CD4-positive, alpha-beta T cell treated with Interleukin-4 for 4 hours (primary cell): ENCODE results near the gene SORBS2.
"Not testable (repeated sequence)": the region's sequence is repeated elsewhere in the genome, so short reads cannot be mapped to it uniquely, and the experiment has no call there.

ENCODE experiments used
- DNase-seq: peaks from one replicate; pipeline ENCODE4 v3.0.0-alpha.2; 2020

The SORBS2 gene

DNA sequence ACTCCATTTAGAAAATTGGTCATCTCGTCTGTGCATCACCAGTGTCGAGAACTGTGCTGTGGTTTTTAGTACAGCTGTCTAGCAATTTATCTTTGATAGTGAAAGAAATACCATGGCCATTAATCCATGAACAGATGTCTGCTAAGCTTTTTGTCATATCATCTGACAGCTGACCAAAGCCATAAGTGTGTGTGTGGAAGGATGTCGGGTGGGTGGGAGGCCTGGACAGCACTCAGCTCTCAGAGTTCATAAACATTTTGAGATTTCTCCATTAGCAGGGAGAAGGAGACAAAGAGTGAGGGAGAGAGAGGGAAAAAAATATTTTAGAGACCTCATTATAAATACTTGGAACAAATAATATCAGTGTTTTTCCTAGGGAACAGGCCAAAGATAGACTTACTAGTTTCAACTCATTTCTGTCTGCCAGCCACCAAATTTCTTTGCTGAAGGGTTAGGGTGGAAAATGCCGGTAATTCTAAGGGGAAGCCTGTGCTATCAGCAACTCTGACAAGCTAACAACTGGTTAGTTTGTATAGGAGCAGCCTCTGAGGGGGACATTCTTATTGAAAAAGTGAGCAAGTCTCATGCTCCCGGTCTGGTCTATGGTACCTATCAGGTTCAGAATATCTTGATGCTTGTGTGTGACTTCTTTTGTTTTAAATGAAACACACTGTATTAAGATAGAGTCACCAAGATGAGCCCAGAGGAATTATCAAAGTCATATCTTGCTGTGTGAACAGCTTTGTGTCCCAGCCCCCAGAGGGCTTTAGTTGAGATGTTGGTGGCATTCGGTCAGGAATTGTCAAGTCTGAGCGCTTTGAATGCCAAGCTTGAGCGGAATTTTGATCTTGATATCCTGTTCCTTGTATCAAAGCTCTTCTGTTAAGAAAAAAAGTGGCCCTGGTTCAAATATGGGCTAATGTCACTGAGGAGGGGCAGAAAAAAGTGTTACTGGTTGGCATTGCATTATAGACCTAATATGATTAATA, 234.7 kb downstream of the SORBS2 start:
- DNase-seq = no peak

DNA sequence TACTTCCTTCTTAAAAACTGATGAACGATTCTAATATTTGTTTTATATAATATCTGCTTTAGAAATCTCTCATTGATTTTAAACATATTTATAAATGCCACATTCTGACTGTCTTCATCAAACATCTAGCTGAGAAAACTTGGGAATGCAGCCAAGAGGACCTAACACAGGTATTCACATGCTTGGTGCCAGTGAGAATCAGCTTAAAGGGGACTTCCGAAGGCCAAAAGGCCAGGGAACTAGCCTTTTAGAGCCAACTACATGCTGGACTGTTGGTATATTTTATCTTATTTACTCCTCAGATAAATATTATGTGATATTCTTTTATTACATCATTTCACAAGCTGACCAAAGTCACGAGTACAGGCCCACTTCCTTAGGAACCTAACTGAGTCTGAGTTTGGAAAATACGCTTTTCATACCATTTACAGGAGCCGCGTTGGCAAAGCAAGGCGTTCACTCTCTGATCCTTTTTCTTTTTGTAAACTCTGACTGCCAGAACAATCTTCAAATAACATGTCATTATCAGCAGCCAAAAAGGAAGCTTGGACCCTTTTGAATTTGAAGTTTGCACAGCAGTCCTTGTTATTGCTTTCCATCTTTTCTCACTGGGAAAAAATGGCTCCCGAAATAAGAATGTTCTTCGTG, 235.6 kb downstream of the SORBS2 start:
- DNase-seq = no peak

DNA sequence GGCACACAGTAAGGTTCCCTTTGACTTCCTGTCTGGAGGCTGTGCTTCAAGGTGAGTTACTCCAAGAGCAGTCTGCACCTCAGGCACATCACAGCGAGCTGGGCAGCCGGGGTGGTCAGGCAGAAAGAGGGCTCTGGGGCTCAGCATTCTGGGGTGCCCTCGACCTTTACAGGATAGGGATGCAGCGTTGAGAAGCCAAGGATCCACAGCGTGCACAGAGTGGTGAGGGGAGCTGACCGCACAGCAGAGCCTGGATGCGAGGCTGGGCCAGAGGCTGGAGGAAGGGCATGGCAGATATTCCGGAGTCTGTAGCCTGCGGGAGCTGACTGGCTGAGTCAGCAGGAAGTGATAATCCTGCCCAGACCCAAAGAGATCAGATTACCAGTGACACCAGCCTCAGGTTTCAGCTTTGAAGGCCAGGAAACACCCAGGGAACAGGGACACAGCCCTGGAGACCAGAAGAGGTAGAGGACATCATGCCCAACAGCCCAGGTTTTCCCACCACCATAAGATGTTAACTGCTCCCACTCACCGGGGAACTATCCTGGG, 238.3 kb downstream of the SORBS2 start:
- DNase-seq = no peak

DNA sequence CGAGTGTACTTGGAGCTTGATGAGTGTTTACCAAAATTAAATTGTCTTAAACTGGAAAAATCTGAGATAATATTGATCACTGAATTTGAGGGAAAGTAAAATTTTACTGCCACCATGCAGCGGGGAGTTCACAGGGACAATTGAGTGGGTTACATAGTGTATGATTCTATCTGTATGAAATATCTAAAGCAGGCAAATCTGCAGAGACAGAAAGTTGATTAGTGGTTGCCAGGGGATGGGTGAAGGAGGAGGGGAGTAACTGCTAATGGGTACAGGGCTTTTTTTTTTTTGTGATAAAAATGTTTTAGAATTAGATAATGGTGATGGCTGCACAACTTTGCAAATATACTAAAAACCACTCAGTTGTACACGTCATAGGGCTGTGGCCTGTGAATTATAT, 241.3 kb downstream of the SORBS2 start:
- DNase-seq = no peak

DNA sequence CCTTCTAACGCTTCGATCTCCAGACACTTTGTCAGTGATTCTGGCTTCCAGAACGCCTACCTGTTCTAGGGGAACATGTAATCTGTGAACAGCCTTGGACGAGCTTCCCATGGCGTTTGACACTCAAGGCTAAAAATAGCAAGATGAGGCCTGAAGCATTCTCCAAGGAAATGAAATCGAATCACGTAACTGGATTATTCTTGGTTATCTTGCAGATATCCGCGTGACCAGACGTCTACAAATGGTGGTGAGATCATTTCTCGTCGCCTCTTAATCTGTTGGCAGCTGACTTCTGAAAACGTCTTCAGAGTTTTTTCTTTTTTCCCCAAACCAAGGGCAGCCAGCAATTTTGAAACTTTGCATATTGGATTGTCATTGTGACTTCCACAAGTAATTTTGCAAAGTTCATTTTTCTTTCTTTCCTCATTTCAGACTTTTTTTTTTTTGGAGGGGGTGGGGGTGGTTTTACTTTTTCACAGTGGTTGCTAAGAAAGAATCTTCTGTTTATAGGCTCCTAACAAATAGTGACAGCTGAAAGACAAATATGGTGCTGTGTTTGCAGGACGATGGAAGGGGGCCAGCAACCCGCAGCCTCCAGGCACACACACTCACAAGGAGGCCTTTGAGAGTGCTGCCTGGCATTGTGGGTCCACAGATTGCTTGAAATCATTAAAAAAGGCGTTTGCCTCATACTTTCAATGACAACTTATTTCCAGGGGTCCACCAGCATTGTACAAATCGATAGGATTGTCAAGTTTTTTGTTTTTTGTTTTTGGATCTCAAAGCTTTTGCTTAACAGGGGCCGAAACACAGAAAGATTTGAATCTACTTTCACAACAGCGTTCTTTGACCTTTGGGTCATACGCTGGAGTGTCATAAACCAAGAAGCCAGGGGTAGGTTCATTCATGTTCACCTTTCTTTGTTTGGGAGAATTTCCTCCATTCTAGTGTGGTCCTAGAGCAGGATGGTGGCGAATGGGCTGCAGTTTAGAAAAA, 244.3 kb downstream of the SORBS2 start:
- DNase-seq = no peak

DNA sequence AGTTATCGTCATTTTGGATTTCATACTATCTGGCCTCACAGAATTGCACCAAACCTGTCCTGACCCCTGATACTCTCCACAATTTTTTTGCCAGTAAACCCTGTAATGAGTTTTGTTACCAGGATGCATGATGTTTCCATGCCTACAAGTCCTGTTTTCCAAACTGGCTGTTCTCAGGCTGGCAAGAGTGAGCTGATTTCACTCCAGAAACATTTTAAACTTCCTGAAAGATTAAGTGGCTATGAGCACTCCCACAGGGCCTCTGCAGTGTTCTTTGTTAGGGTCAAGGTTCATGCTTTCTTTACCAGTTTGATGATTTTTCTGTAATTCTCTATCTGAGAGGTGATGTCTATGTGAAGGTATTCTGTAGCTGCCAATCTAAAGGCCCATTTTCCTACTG, 245.0 kb downstream of the SORBS2 start:
- DNase-seq = no peak

DNA sequence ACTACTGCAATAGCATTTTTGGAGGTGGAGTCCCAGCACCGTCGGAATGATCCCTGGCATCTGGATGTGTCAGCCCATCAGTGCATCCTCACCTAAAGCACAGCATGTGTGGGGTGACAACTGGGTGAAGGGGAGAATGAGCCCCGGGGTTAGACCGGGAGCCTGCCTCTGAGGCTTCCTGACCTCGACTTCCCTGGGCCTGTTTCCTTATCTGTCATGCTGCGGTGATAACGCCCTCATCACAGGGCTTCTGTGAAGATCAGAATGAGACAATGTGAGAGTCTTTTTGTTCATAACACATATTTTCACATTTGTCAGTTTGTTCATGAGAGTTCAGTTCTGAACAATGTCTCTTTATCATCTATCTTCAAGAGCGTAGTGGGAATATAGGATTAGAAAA, 245.6 kb downstream of the SORBS2 start:
- no peak for DNase-seq

DNA sequence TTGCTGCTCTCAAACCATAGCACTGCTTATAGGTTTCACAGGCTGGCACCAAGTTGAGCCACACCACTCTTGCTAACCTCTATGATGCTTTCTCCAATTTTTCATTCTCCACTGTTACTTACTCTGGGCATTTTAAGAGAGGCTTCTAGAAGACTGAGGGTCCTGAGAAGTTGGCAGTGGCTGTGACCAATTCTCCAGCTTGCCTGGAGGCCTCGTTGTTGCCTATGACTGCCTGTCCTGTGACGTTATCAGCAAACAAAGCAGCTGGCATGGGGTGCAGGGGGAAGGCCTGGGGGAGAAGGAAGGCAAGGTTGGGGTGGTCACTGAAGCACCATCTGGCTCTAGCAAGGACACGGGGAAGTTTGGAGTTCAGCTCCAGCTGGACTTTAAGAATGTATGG, 246.3 kb downstream of the SORBS2 start:
- no peak for DNase-seq

DNA sequence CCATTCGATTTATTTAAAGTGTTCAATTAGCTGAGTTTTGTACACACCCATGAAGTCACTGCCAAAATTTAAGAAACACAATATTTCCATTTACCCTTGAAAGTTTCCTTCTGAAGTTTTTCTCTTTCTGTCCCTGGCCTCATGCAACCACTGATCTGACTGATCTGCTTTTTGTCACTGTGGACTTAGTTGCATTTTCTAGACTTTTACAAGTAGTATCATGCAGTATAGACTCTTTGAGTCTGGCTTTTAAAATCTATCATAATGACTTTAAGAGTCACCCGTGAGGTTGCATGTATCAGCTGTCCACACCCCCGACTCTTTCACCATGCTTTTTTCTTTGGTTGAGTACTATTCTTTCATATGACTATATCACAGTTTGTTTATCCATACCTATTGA, 247.6 kb downstream of the SORBS2 start:
- no peak for DNase-seq

DNA sequence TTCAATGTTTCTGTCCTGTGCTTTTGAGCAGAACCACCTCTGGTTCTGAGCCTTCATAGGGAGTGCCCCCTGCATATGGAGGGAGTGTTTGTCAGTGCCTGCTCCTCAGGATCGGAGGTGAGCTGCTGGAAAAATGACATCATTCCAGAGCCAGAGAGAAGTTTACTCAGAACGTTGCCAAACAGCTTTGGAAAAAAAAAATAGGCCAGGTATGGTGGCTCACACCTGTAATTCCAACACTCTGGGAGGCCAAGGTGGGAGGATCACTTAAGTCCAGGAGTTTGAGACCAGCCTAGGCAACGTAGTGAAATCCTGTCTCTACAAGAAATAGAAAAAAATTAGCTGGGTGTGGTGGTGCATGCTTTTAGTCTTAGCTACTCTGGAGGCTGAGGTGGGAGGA, 249.5 kb downstream of the SORBS2 start:
- DNase-seq = no peak

DNA sequence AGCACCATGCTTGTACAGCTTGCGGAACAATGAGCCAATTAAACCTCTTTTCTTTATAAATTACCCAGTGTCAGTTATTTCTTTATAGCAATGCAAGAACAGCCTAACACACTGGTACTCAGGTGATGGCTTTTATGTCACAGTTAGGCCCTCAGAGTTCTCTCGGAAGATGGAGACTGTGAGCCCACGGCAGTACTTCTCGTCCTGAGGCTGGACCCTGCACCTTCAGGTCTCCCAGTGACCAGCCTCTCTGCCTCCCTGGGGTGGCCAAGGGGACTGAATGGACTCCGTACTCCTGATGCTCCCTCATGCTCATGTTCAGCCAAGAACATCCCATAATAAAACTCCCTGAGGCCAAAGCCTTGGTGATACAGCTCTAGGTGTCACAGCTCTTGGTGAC, 251.7 kb downstream of the SORBS2 start:
- no peak for DNase-seq

DNA sequence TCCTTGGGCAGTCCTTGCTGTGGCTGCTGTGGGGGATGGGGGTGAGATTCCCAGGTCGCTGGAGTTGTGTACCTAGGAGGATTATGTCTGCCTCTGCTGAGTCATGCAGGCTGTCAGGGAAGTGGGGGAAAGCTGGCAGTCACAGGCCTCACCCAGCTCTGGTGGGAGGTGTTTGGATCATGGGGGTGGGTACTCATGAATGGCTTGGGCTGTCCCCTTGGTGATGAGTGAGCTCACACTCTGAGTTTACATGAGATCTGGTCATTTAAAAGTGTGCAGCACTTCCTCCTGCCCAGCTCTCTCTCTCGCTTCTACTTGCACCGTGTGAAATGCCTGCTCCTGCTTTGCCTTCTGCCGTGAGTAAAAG, 252.1 kb downstream of the SORBS2 start:
- DNase-seq = no peak

DNA sequence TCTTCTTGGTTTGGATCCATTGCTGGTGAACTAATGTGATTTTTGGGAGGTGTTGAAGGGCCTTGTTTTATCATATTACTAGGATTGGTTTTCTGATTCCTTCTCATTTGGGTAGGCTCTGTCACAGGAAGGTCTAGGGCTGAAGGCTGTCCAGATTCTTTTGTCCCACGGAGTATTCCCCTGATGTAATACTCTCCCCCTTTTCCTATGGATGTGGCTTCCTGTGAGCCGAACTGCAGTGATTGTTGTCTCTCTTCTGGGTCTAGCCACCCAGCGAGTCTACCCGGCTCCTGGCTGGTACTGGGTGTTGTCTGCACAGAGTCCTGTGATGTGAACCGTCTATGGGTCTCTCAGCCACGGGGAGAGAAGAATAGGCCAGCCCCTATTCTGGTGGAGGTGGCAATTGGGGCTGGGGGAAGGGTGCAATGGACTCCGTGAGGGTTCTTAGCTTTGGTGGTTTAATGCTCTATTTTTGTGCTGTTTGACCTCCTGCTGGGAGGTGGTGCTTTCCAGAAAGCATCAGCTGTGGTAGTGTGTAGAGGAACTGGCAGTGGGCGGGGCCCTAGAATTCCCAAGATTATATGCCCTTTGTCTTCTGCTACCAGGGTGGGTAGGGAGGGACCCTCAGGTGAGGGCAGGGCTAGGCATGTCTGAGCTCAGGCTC, 252.6 kb downstream of the SORBS2 start:
- not testable (repeated sequence) for DNase-seq

DNA sequence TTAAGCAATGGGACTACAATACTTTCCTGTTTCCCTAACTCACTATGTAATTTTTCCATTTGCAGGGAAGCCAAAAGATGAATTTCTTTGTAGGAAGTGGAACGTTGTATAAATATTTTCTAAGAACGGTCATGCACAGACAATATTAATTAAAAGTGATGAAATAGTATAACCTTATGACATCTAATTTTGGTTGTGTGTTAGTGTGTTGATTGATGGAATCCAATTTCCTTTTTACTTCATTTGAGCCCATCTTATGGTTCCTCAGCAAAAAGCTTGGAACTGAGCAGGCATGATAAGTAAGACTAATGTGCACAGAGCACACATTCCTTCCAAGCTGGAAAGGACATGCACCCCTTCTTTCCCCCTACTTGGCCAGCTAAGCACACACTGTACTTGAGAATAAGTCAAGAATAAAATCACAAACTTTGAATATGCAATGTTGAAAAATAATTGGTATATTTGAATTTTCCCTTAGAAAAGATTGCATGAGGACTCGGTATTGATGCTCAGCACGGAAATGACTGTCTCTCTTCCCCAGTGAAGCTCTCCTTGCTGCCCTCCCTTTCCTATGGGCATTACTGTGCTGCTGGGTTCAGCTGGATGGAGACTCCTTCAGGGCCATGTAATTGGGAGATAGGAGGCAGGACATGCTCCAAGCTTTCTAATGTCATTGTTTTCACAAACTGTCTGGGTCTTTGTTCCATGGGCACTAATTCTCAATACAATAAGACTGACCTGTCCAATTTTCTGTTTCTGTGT, 257.4 kb downstream of the SORBS2 start:
- no peak for DNase-seq

DNA sequence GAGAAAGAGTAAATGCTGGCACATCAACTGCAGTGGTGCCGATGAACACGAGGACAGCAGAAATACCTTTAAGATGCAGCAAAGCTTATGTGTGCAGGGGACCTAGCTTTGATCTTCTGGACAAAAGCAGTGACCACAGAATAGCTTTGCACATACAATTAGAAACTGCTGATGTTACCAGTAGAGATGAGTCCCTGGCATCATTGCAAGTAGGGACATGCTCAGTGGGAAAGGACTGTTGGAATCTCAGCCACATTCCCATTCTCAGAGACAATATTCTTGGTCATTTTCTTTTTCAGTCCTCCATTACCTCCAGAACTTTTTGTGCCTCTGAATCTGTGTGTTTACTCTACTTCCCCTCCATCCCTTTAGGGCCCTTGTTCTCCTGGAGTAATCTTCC, 259.7 kb downstream of the SORBS2 start:
- no peak for DNase-seq

DNA sequence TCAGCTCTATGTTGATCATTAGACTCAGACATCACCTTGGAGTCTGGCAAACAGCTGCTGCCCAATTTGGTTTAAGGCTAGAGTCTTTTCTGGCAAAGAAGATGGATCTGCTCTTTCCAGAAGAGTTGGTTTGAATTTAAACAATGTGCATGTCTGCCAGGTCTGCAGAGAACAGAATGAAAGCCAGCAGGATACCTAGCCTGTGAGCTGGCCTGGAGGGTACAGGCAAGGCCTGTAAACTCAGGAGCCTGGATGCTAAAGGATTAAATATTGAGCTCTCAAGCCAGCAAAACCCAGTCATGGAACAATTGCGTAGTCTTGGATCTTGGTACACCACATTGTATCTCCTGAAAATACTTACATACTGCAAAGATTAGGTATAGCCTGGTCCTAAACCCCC, 261.1 kb downstream of the SORBS2 start:
- no peak for DNase-seq

DNA sequence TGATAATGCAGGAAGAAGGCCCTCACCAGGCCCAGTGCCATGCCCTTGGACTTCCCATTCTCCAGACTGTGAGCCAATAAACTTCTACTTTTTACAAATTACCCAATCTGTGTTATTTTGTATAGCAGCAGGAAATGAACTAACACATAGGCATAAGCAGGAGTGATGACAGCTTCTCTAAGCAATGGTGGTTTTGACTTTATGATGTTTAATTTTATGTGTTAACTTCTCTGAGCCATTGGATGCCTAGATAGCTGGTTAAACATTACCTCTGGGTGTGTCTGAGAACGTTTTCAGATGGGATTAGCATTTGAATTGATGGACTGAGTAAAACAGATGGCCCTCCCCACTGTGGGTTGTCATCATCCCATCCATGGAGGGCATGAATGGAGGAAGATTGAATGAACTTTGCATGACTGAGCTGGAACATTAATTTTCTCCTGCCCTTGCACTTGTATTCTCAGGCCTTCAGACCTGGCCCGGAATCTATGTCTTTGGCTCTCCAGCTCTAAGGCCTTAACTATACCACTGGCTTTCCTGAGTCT, 262.8 kb downstream of the SORBS2 start:
- no peak for DNase-seq

DNA sequence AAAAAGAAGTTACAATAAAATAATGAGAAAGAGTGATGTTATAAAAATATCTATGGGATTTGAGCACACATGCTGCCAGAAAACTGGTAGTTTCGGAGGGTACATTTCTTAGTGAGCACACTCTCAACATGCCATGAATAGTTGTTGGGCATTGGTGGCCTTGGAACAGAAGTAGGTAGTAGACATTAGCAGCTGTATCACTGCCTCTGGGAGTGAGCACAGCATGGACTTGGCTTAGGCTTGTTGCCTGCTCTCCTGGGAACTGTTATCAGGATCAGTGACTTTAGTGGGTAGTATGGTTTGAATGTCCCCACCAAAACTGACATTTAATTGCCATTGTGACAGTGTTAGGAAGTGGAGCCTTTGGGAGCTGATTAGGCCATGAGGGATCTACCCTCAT, 263.4 kb downstream of the SORBS2 start:
- no peak for DNase-seq

DNA sequence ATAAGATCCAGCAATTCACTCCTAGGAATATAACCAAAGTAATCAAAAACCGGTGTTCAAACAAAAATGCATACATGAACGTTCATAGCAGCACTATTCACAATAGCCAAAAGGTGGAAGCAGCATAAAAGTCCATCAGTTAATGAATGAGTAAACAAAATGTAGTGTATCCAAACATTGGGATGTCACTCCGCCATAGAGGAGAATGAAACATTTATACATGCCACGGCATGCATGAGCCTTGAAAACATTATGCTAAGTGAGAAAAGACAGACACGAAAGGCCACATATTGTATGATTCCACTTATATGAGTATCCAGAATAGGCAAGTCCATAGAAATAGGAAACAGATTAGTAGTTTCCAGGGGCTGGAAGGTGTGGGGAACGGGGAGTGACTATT, 265.7 kb downstream of the SORBS2 start:
- DNase-seq = no peak

DNA sequence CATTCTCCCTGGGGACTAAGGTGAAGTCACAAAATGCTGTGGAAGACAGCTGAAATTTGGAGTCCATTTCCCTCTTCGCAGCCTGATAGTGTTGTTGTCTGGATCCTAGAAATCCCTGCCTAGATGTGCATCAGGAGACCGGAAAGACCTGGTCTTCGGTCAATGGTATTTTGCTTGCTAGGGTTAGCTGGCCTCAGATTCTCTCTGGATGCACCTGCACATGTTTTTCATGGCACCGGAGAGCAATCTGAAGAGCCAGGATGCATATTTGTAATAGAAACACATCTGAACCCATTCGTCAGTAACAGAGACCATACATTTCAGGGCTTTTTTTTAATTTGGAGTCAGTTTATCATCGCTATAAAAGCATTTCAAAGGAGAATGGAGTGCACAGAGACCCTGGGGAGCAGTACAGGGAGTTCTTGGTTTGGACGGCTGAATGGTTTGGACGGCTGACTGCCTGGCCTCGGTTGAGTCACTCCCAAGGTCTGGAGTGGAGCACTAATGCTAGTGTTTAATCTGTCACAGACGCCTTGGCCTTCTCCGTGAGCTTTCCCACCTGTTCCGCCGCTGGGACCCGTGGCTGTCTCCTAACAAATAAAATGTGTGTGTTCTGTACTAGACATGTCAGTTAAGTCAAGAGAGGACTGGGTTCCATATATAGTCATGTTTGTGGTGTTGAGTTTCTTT, 269.2 kb downstream of the SORBS2 start:
- no peak for DNase-seq
